ENCODE results near the gene SYT14. TPM values are rescaled to one million over a fixed set of nuclear protein-coding genes. Genes with fewer than 3 reads are reported as not detected.

SYT14 gene
- total RNA-seq, 2 donors from 2014 or later, result not detected

DNA sequence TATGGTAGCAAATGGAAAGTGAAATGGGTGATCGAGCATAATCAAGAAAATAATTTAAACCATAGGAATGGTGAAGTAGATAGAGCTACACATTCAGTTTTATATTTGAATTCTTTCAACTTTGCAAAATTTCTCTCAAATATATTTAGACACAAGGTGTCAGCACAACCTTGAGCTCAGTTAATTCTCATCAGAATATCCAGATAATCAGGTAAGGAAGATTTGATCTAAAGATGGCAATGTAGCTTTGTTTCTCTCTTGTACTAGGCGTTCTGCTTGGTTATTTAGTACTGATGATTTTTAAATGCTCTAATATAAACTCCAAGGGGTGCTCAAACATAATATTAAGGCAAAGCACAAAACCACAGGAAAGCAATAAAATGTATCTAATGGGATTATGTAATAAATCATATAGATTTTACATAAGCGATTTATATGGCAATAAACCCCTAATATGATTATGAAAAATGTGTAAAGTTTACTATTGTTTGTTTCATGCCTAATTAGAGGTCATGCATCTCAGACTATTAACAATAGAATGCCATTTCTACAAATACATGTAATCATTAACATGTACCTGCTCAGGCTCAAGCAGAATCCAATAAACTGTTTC is 262.2 kb downstream of the SYT14 start:
- Histone ChIP-seq H3K27ac (no peak overlapping the region), H3K36me3 (no peaks in the 10 kb centered on the region), H3K4me3 (no peak overlapping the region), H3K9me3 (peaks cover 4% of the 10 kb centered on the region), H3K4me1 (ENCODE audit: control insufficient read depth in 1 of 2, low read depth in 2 of 2) (no peaks in the 10 kb centered on the region), H3K27me3 (replicated peaks; ENCODE audit: insufficient read depth) (no peaks in the 10 kb centered on the region)
- DNase-seq (ENCODE audit: low spot score), result no peak
- no peak for ATAC-seq (ENCODE audit: insufficient number of reproducible peaks, low FRiP score, low read depth)
- TF ChIP-seq CTCF (IDR thresholded peaks at IDR 0.05), result no peak

GRCh38 chr1:210201681-210202080 is 263.7 kb downstream of the SYT14 start:
- Histone ChIP-seq H3K4me1 (ENCODE audit: control insufficient read depth in 1 of 2, low read depth in 2 of 2) (no peaks in the 10 kb centered on the region), H3K27me3 (replicated peaks; ENCODE audit: insufficient read depth) (no peaks in the 10 kb centered on the region), H3K9me3 (no peaks in the 10 kb centered on the region), H3K4me3 (no peak overlapping the region), H3K36me3 (no peaks in the 10 kb centered on the region), H3K27ac (no peak overlapping the region)
- TF ChIP-seq CTCF (IDR thresholded peaks at IDR 0.05), result no peak
- ATAC-seq (ENCODE audit: insufficient number of reproducible peaks, low FRiP score, low read depth) (no peak), DNase-seq (ENCODE audit: low spot score) (no peak)

GRCh38 chr1:210207597-210208450 is 269.8 kb downstream of the SYT14 start:
- no peak for TF ChIP-seq CTCF (IDR thresholded peaks at IDR 0.05)
- H3K9me3 ChIP-seq, result no peaks in the 10 kb centered on the region
- no peak overlapping the region for H3K27ac ChIP-seq
- no peaks in the 10 kb centered on the region for H3K4me1 ChIP-seq (ENCODE audit: control insufficient read depth in 1 of 2, low read depth in 2 of 2)
- no peaks in the 10 kb centered on the region for H3K36me3 ChIP-seq
- ATAC-seq (ENCODE audit: insufficient number of reproducible peaks, low FRiP score, low read depth) (no peak), DNase-seq (ENCODE audit: low spot score) (no peak)
- no peak overlapping the region for H3K4me3 ChIP-seq
- H3K27me3 ChIP-seq (replicated peaks; ENCODE audit: insufficient read depth), result no peaks in the 10 kb centered on the region

- TF ChIP-seq CTCF (IDR thresholded peaks at IDR 0.05), result no peak
- H3K4me3 ChIP-seq, result no peak overlapping the region
- no peaks in the 10 kb centered on the region for H3K36me3 ChIP-seq
- no peak for DNase-seq (ENCODE audit: low spot score)
- H3K4me1 ChIP-seq (ENCODE audit: control insufficient read depth in 1 of 2, low read depth in 2 of 2), result no peaks in the 10 kb centered on the region
- H3K27ac ChIP-seq, result no peak overlapping the region
- H3K27me3 ChIP-seq (replicated peaks; ENCODE audit: insufficient read depth), result no peaks in the 10 kb centered on the region
- H3K9me3 ChIP-seq, result no peaks in the 10 kb centered on the region
- ATAC-seq (ENCODE audit: insufficient number of reproducible peaks, low FRiP score, low read depth), result no peak
Observed at GRCh38 chr1:210213335-210213734, 275.3 kb downstream of the SYT14 start.

DNA sequence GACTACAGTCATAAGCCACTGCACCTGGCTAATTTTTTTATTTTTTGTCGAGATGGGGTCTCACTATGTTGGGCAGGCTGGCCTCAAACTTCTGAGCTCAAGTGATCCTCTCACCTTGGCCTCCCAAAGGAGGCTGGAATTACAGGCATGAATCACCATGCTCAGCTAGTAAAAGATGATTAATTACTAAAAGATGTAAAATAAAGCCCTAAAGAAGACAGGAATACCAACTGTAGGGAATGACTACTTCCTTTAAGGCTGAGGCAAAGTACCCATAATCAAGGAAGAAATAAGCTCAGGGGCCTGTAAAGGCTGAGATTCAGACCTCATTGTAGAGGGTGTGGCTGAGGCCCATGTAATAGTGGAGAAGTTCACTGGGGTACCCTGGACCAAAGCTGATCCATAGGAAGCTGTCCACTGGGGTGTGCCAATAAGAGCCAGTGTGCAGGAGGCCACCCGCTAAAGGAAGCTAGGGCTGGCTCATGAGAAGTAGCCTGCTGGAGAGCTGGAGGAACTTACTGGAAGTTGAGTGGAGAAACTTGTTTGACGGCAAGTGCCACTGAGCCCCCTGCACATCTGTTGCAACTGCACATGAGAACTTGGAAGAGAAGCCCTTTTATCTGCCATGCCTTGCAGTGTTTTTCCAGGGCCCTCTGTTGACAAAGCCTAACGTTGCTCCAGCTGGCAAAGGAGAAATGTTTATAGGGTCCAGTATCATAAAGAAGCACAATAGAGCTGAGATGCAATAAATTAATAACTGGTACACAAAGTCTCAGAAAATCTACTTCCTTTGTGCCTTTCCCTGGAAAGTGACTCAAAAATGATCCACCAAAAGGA is 276.8 kb downstream of the SYT14 start:
- DNase-seq (ENCODE audit: low spot score) (no peak), ATAC-seq (ENCODE audit: insufficient number of reproducible peaks, low FRiP score, low read depth) (no peak)
- Histone ChIP-seq H3K4me1 (ENCODE audit: control insufficient read depth in 1 of 2, low read depth in 2 of 2) (no peaks in the 10 kb centered on the region), H3K27ac (no peak overlapping the region), H3K4me3 (no peak overlapping the region), H3K27me3 (replicated peaks; ENCODE audit: insufficient read depth) (no peaks in the 10 kb centered on the region), H3K9me3 (no peaks in the 10 kb centered on the region), H3K36me3 (no peaks in the 10 kb centered on the region)
- TF ChIP-seq CTCF (IDR thresholded peaks at IDR 0.05), result no peak
